ENCODE measurements around the gene SLC31A1.

Gene SLC31A1

GRCh38 chr9:113299800-113300292 is 78.5 kb downstream of the SLC31A1 start:
- ChIA-PET POLR2A (no interaction called here), CTCF (interaction anchor here (0.9 to 1.9 kb wide), 5 partner anchors 8 to 102 kb away, joined by 3 to 5 read pairs (median 5); partner anchors contain the start of gene ALAD)
- Histone ChIP-seq H3K27ac (ENCODE audit: insufficient read depth in 1 of 2, low read depth in 1 of 2, low read length in 2 of 2, poor library complexity in 1 of 2, severe bottlenecking in 2 of 2) (no peak overlapping the region), H3K9me3 (ENCODE audit: control extremely low read depth in 1 of 5, control insufficient read depth in 4 of 5, insufficient read depth in 2 of 5, low read depth in 1 of 5, low read length in 4 of 5) (no peaks in the 10 kb centered on the region), H3K36me3 (ENCODE audit: control insufficient read depth in 4 of 4, insufficient read depth in 4 of 4, low read length in 3 of 4) (no peaks in the 10 kb centered on the region), H3K27me3 (replicated peaks in 2 of 5; ENCODE audit: control insufficient read depth in 4 of 5, insufficient read depth in 5 of 5, low read length in 4 of 5) (no peaks in the 10 kb centered on the region), H3K4me3 (ENCODE audit: control insufficient read depth in 1 of 7, extremely low read depth in 1 of 7, insufficient read depth in 4 of 7, low read depth in 2 of 7, low read length in 6 of 7) (peak overlapping the region in 3 of 7 experiments; percentile 40 to 51 (median 42)), H3K4me1 (ENCODE audit: control extremely low read depth in 1 of 4, control insufficient read depth in 4 of 4, insufficient read depth in 4 of 4, low read length in 3 of 4) (peaks cover 0 to 9% (median 8%) of the 10 kb centered on the region in 4 experiments)
- WGBS (ENCODE audit: insufficient coverage) = 50% methylated on average over 6 of the region's 8 CpGs
- DNase-seq = peak; percentile 68 to 87 (median 86)

GRCh38 chr9:113301548-113301947 is 80.2 kb downstream of the SLC31A1 start:
- CTCF ChIA-PET = interaction anchor here (0.8 to 1.1 kb wide), 2 partner anchors 10 to 20 kb away, joined by 3 read pairs; no protein-coding TSS in a partner anchor
- no peak for DNase-seq
- POLR2A ChIA-PET = no interaction called here
- Histone ChIP-seq H3K4me3 (ENCODE audit: control insufficient read depth in 1 of 7, extremely low read depth in 1 of 7, insufficient read depth in 4 of 7, low read depth in 2 of 7, low read length in 6 of 7) (no peak overlapping the region), H3K36me3 (ENCODE audit: control insufficient read depth in 4 of 4, insufficient read depth in 4 of 4, low read length in 3 of 4) (no peaks in the 10 kb centered on the region), H3K4me1 (ENCODE audit: control extremely low read depth in 1 of 4, control insufficient read depth in 4 of 4, insufficient read depth in 4 of 4, low read length in 3 of 4) (peaks cover 0 to 9% (median 8%) of the 10 kb centered on the region in 4 experiments), H3K9me3 (ENCODE audit: control extremely low read depth in 1 of 5, control insufficient read depth in 4 of 5, insufficient read depth in 2 of 5, low read depth in 1 of 5, low read length in 4 of 5) (no peaks in the 10 kb centered on the region), H3K27me3 (replicated peaks in 2 of 5; ENCODE audit: control insufficient read depth in 4 of 5, insufficient read depth in 5 of 5, low read length in 4 of 5) (no peaks in the 10 kb centered on the region), H3K27ac (ENCODE audit: insufficient read depth in 1 of 2, low read depth in 1 of 2, low read length in 2 of 2, poor library complexity in 1 of 2, severe bottlenecking in 2 of 2) (no peak overlapping the region)
- 97% methylated on average over 5 of the region's 8 CpGs for WGBS (ENCODE audit: insufficient coverage)

GRCh38 chr9:113302792-113303418 is 81.6 kb downstream of the SLC31A1 start, which contains the start of gene RNF183:
RNF183 (minus strand) TSS chr9:113303376; CDS start chr9:113298184, 5,192 bp downstream.
- DNase-seq = no peak
- ChIA-PET POLR2A (no interaction called here), CTCF (no interaction called here)
- WGBS (ENCODE audit: insufficient coverage) = 98% methylated on average over 23 of the region's 25 CpGs
- H3K4me1 ChIP-seq (ENCODE audit: control extremely low read depth in 1 of 4, control insufficient read depth in 4 of 4, insufficient read depth in 4 of 4, low read length in 3 of 4) = peaks cover 0 to 9% (median 8%) of the 10 kb centered on the region in 4 experiments
- H3K36me3 ChIP-seq (ENCODE audit: control insufficient read depth in 4 of 4, insufficient read depth in 4 of 4, low read length in 3 of 4) = no peaks in the 10 kb centered on the region
- no peak within 1 kb of the TSS for H3K4me3 ChIP-seq (ENCODE audit: control insufficient read depth in 1 of 7, extremely low read depth in 1 of 7, insufficient read depth in 4 of 7, low read depth in 2 of 7, low read length in 6 of 7)
- H3K9me3 ChIP-seq (ENCODE audit: control extremely low read depth in 1 of 5, control insufficient read depth in 4 of 5, insufficient read depth in 2 of 5, low read depth in 1 of 5, low read length in 4 of 5) = no peaks in the 10 kb centered on the region
- no peak within 1 kb of the TSS for H3K27ac ChIP-seq (ENCODE audit: insufficient read depth in 1 of 2, low read depth in 1 of 2, low read length in 2 of 2, poor library complexity in 1 of 2, severe bottlenecking in 2 of 2)
- no peaks in the 10 kb centered on the region for H3K27me3 ChIP-seq (replicated peaks in 2 of 5; ENCODE audit: control insufficient read depth in 4 of 5, insufficient read depth in 5 of 5, low read length in 4 of 5)

GRCh38 chr9:113306566-113306965 is 85.2 kb downstream of the SLC31A1 start:
- Histone ChIP-seq H3K27ac (ENCODE audit: insufficient read depth in 1 of 2, low read depth in 1 of 2, low read length in 2 of 2, poor library complexity in 1 of 2, severe bottlenecking in 2 of 2) (no peak overlapping the region), H3K4me1 (ENCODE audit: control extremely low read depth in 1 of 4, control insufficient read depth in 4 of 4, insufficient read depth in 4 of 4, low read length in 3 of 4) (no peaks in the 10 kb centered on the region), H3K36me3 (ENCODE audit: control insufficient read depth in 4 of 4, insufficient read depth in 4 of 4, low read length in 3 of 4) (no peaks in the 10 kb centered on the region), H3K27me3 (replicated peaks in 2 of 5; ENCODE audit: control insufficient read depth in 4 of 5, insufficient read depth in 5 of 5, low read length in 4 of 5) (no peaks in the 10 kb centered on the region), H3K9me3 (ENCODE audit: control extremely low read depth in 1 of 5, control insufficient read depth in 4 of 5, insufficient read depth in 2 of 5, low read depth in 1 of 5, low read length in 4 of 5) (no peaks in the 10 kb centered on the region), H3K4me3 (ENCODE audit: control insufficient read depth in 1 of 7, extremely low read depth in 1 of 7, insufficient read depth in 4 of 7, low read depth in 2 of 7, low read length in 6 of 7) (no peak overlapping the region)
- CTCF ChIA-PET = interaction anchor here (1.5 kb wide), 1 partner anchor 12 kb away, joined by 3 read pairs; no protein-coding TSS in a partner anchor
- DNase-seq = no peak
- no CpG with 5 or more reads among the region's 1 CpG for WGBS (ENCODE audit: insufficient coverage)
- POLR2A ChIA-PET = no interaction called here

- CTCF ChIA-PET = interaction anchor here (0.7 to 1.5 kb wide), 3 partner anchors 11 to 281 kb away, joined by 3 to 4 read pairs (median 3); no protein-coding TSS in a partner anchor
- DNase-seq = no peak
- POLR2A ChIA-PET = no interaction called here
- Histone ChIP-seq H3K4me1 (ENCODE audit: control extremely low read depth in 1 of 4, control insufficient read depth in 4 of 4, insufficient read depth in 4 of 4, low read length in 3 of 4) (no peaks in the 10 kb centered on the region), H3K36me3 (ENCODE audit: control insufficient read depth in 4 of 4, insufficient read depth in 4 of 4, low read length in 3 of 4) (no peaks in the 10 kb centered on the region), H3K4me3 (ENCODE audit: control insufficient read depth in 1 of 7, extremely low read depth in 1 of 7, insufficient read depth in 4 of 7, low read depth in 2 of 7, low read length in 6 of 7) (no peak overlapping the region), H3K27ac (ENCODE audit: insufficient read depth in 1 of 2, low read depth in 1 of 2, low read length in 2 of 2, poor library complexity in 1 of 2, severe bottlenecking in 2 of 2) (no peak overlapping the region), H3K9me3 (ENCODE audit: control extremely low read depth in 1 of 5, control insufficient read depth in 4 of 5, insufficient read depth in 2 of 5, low read depth in 1 of 5, low read length in 4 of 5) (no peaks in the 10 kb centered on the region), H3K27me3 (replicated peaks in 2 of 5; ENCODE audit: control insufficient read depth in 4 of 5, insufficient read depth in 5 of 5, low read length in 4 of 5) (no peaks in the 10 kb centered on the region)
- WGBS (ENCODE audit: insufficient coverage) = 90% methylated on average over 8 of the region's 8 CpGs
Measured at GRCh38 chr9:113307396-113307975, 86.1 kb downstream of the SLC31A1 start.

GRCh38 chr9:113309204-113309813 is 88.0 kb downstream of the SLC31A1 start:
- WGBS (ENCODE audit: insufficient coverage) = no CpG with 5 or more reads among the region's 2 CpGs
- no peak overlapping the region for H3K4me3 ChIP-seq (ENCODE audit: control insufficient read depth in 1 of 7, extremely low read depth in 1 of 7, insufficient read depth in 4 of 7, low read depth in 2 of 7, low read length in 6 of 7)
- H3K36me3 ChIP-seq (ENCODE audit: control insufficient read depth in 4 of 4, insufficient read depth in 4 of 4, low read length in 3 of 4) = no peaks in the 10 kb centered on the region
- H3K4me1 ChIP-seq (ENCODE audit: control extremely low read depth in 1 of 4, control insufficient read depth in 4 of 4, insufficient read depth in 4 of 4, low read length in 3 of 4) = no peaks in the 10 kb centered on the region
- ChIA-PET POLR2A (no interaction called here), CTCF (interaction anchor here (0.6 to 2.5 kb wide), 19 partner anchors 9 to 282 kb away, joined by 3 to 12 read pairs (median 4); partner anchors contain the start of genes CDC26, PRPF4 and WDR31)
- H3K27me3 ChIP-seq (replicated peaks in 2 of 5; ENCODE audit: control insufficient read depth in 4 of 5, insufficient read depth in 5 of 5, low read length in 4 of 5) = no peaks in the 10 kb centered on the region
- peak; percentile 50 to 72 (median 68) for DNase-seq
- no peak overlapping the region for H3K27ac ChIP-seq (ENCODE audit: insufficient read depth in 1 of 2, low read depth in 1 of 2, low read length in 2 of 2, poor library complexity in 1 of 2, severe bottlenecking in 2 of 2)
- no peaks in the 10 kb centered on the region for H3K9me3 ChIP-seq (ENCODE audit: control extremely low read depth in 1 of 5, control insufficient read depth in 4 of 5, insufficient read depth in 2 of 5, low read depth in 1 of 5, low read length in 4 of 5)

All from common myeloid progenitor, CD34-positive (primary cell).